K562 (cell line): ENCODE measurements around the gene AKT1S1. TPM values are rescaled to one million over a fixed set of nuclear protein-coding genes. Genes with fewer than 3 reads are reported as not detected.

Experiments used
- ATF1 ChIP-seq, 2 experiments: fragments of 450-650 bp in 1 of 2; IDR thresholded peaks; 2 replicates each; pipeline ENCODE4 v1.6.1; 2016; ENCODE audit warnings: missing compliant biosample characterization in 1 of 2, missing genetic modification characterization in 1 of 2
- ATF7 ChIP-seq: fragments of 450-650 bp; IDR thresholded peaks from 2 replicates; pipeline ENCODE4 v1.7.1; 2014; ENCODE audit warnings: mild to moderate bottlenecking, moderate library complexity
- CREB1 ChIP-seq, 2 experiments: sonication (generic) in 1 of 2; formaldehyde crosslinking in 1 of 2; IDR thresholded peaks; 2 replicates each; pipeline versions ENCODE4 v1.6.1 to v1.8.0; 2012 to 2022; ENCODE audit warnings: inconsistent platforms in 1 of 2, mild to moderate bottlenecking in 1 of 2, missing genetic modification reagents in 1 of 2, moderate library complexity in 1 of 2
- DMBX1 ChIP-seq: fragments of 250-450 bp; sonication (Bioruptor Pico); IDR thresholded peaks from 2 replicates; pipeline ENCODE4 v1.8.0; 2022; ENCODE audit warnings: inconsistent platforms, mild to moderate bottlenecking, moderate library complexity, borderline replicate concordance
- EP400 ChIP-seq: fragments of 450-650 bp; IDR thresholded peaks from 2 replicates; pipeline ENCODE4 v1.6.1; 2017; ENCODE audit warnings: antibody characterized with exemption, mild to moderate bottlenecking, moderate library complexity
- ETS2 ChIP-seq: IDR thresholded peaks from 2 replicates; pipeline ENCODE4 v1.6.1; 2016; ENCODE audit warnings: borderline replicate concordance, missing genetic modification characterization, mild to moderate bottlenecking, moderate library complexity, missing compliant biosample characterization; ENCODE audit not compliant: poor library complexity, severe bottlenecking
- FOXJ3 ChIP-seq: sonication (generic); formaldehyde crosslinking; IDR thresholded peaks from 2 replicates; pipeline ENCODE4 v1.4.0; 2020; ENCODE audit warnings: mild to moderate bottlenecking, missing genetic modification reagents
- FOXK1 ChIP-seq: sonication (generic); formaldehyde crosslinking; IDR thresholded peaks from 2 replicates; pipeline ENCODE4 v1.8.0; 2022; ENCODE audit warnings: missing genetic modification reagents, mild to moderate bottlenecking, borderline replicate concordance
- HDAC2 ChIP-seq: fragments of 450-650 bp; IDR thresholded peaks from 2 replicates; pipeline ENCODE4 v1.6.1; 2016; ENCODE audit warnings: mild to moderate bottlenecking
- MAZ ChIP-seq, 2 experiments: fragments of 450-650 bp in 1 of 2; sonication (generic) in 1 of 2; formaldehyde crosslinking; IDR thresholded peaks in 1 of 2; conservative IDR thresholded peaks in 1 of 2; 2 replicates each; pipeline versions ENCODE4 v1.4.0 to v1.5.0; 2020; ENCODE audit warnings: mild to moderate bottlenecking in 1 of 2, missing genetic modification reagents in 1 of 2
- POLR2AphosphoS2 ChIP-seq: IDR thresholded peaks from 2 replicates; pipeline ENCODE4 v1.6.1; 2012; ENCODE audit warnings: low read length, improper control_type of control experiment
- POU5F1 ChIP-seq: fragments of 150-350 bp; IDR thresholded peaks from 2 replicates; pipeline ENCODE4 v1.6.1; 2014; ENCODE audit warnings: borderline replicate concordance, low read length, low read depth, mild to moderate bottlenecking; ENCODE audit not compliant: partially characterized antibody
- PPARD ChIP-seq: fragments of 250-450 bp; sonication (Bioruptor Pico); IDR thresholded peaks from 2 replicates; pipeline ENCODE4 v1.8.0; 2022; ENCODE audit warnings: inconsistent platforms, mild to moderate bottlenecking, moderate library complexity
- RFX1 ChIP-seq: fragments of 450-650 bp; IDR thresholded peaks from 2 replicates; pipeline ENCODE4 v1.6.1; 2016; ENCODE audit warnings: mild to moderate bottlenecking, moderate library complexity
- SRSF7 ChIP-seq: fragments of 200-400 bp; formaldehyde crosslinking; optimal IDR thresholded peaks from 2 replicates; pipeline ENCODE3; 2017; ENCODE audit warnings: mild to moderate bottlenecking, low read depth, low read length
- TCF3 ChIP-seq: sonication (generic); formaldehyde crosslinking; IDR thresholded peaks from 2 replicates; pipeline ENCODE4 v1.4.0; 2020; ENCODE audit warnings: mild to moderate bottlenecking, missing genetic modification reagents
- ZFPM2 ChIP-seq: fragments of 250-450 bp; sonication (Bioruptor Pico); IDR thresholded peaks from 2 replicates; pipeline ENCODE4 v1.5.1; 2022; ENCODE audit warnings: mild to moderate bottlenecking
- ZFX ChIP-seq: sonication (generic); formaldehyde crosslinking; IDR thresholded peaks from 2 replicates; pipeline ENCODE4 v1.8.0; 2022; ENCODE audit warnings: mild to moderate bottlenecking, missing genetic modification reagents, moderate library complexity
- ZNF146 ChIP-seq: IDR thresholded peaks from one replicate; pipeline ENCODE4 v1.6.1; 2018; ENCODE audit warnings: missing compliant biosample characterization; ENCODE audit not compliant: unreplicated experiment
- polyA plus RNA-seq, 8 experiments: library from polyadenylated mRNA; depleted of rRNA in 4 of 8; stranded (reverse) in 5 of 8; unstranded in 3 of 8; fragments of >200 nt; fragmentation: Nextera tagmentation in 2 of 8; fragmentation: Illumina TruSeq in 1 of 8; extraction: Ambion mirVana in 2 of 8; extraction: Trizol in 1 of 8; gene quantifications; 2 replicates each; pipeline versions ENCODE4 v1.2.1 to v1.2.3, GENCODE V29; 2011 to 2014; ENCODE audit warnings: inconsistent platforms in 1 of 8, missing spikeins in 1 of 8
- total RNA-seq, 7 experiments: library from RNA; depleted of rRNA in 6 of 7; stranded (reverse); fragments of >200 nt in 6 of 7; fragmentation: Illumina TruSeq in 2 of 7; extraction: Trizol in 2 of 7; gene quantifications; 2 replicates each; pipeline versions ENCODE4 v1.2.1 to v1.2.3, GENCODE V29; 2011 to 2021; ENCODE audit warnings: low replicate concordance in 1 of 7
- TF ChIP-seq, protein P1 (sequence below): fragments of 250-450 bp; sonication (Bioruptor Pico); IDR thresholded peaks from 2 replicates; pipeline ENCODE4 v1.8.0; 2022; ENCODE audit warnings: moderate library complexity, mild to moderate bottlenecking, inconsistent platforms
- TF ChIP-seq, protein P2 (sequence below): IDR thresholded peaks from 2 replicates; pipeline ENCODE4 v1.6.1; 2014; ENCODE audit warnings: antibody characterized with exemption
- TF ChIP-seq, protein P3 (sequence below): fragments of 250-450 bp; sonication (Bioruptor Pico); IDR thresholded peaks from 2 replicates; pipeline ENCODE4 v1.9.0; 2021; ENCODE audit warnings: mild to moderate bottlenecking

Gene AKT1S1
- total and polyA plus RNA-seq, 9 of the 15 experiments (the other 6 are each of a cell fraction or from before 2014, with no cell fraction given), result 1.2 to 50.3 (median 17.1) TPM

DNA sequence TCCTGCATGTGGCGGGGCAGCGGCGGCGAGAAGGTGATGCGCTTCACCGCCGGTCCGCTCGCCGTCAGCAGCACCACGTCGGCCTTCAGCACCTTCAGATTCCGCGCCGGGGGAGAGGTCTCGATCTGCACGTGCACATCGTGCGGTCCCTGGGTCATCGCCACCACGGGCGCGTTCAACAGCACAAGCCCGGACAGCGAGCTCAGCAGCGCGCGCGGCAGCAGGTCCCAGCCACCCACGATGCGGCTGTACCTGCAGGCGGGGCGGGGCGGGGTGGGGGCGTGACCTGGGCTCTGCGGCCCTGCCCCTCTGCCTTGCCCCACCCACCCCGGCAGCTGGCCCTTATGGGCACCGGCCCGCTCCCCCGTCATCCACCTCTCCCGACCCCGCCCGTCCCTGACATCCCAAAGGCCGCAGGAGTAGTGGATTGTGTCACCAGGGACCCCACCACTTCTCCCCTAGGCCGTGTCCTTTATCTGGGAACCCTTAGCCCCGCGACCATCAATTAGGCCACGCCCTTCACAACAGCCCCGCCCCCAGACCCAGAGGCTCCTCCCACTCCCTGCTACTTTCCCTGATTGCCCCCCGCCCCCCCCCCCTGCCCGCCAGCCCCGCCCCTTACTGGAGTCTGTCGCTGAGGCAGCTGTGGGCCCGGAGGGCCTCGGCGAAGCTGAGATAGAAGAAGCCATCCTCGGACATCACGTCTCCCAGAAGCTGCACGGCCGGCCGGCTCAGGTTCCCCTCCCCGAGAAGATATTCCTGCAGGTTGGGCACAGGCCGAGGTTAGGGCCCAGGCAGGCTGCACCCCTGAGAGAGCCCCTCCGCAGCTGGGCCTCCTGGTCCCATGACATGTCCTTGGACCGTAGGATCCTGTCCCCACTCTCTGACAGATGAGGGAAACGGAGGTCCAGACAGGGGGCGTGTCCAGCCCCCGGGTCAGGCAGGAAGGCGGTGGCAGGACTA, 13.5 kb upstream of the AKT1S1 start (continued):
- TF ChIP-seq ATF1 (CRISPR knock-in tag; IDR thresholded peaks at IDR 0.05) (no peak), ATF1 (tag; IDR thresholded peaks at IDR 0.05) (peak; percentile 79), ATF7 (peak; percentile 62), HDAC2 (0 out of 2 replicates have a peak, but pooled peaks have one; percentile 34), MAZ (CRISPR knock-in tag; conservative IDR thresholded peaks at IDR 0.05 in 1 of 2, IDR thresholded peaks at IDR 0.05 in 1 of 2) (peak; percentile 58 to 66; a peak in 2 of 4 replicates), ZFPM2 (CRISPR knock-in tag) (no peak), CREB1 (IDR thresholded peaks at IDR 0.05) (no peak), CREB1 (CRISPR knock-in tag; IDR thresholded peaks at IDR 0.05) (peak; percentile 86), ZFX (0 out of 2 replicates have a peak, but pooled peaks have one; percentile 60), EP400 (peak; percentile 75; the same call in 1 of the 2 replicates), POLR2AphosphoS2 (no peak), SRSF7 (no peak), ETS2 (tag) (no peak), RFX1 (no peak), TCF3 (0 out of 2 replicates have a peak, but pooled peaks have one; percentile 2), FOXJ3 (no peak), ZNF146 (CRISPR knock-in tag) (peak; percentile 5), POU5F1 (no peak), FOXK1 (CRISPR knock-in tag) (peak; percentile 91), PPARD (CRISPR knock-in tag) (no peak), DMBX1 (no peak)
- TF ChIP-seq, protein P1, sequence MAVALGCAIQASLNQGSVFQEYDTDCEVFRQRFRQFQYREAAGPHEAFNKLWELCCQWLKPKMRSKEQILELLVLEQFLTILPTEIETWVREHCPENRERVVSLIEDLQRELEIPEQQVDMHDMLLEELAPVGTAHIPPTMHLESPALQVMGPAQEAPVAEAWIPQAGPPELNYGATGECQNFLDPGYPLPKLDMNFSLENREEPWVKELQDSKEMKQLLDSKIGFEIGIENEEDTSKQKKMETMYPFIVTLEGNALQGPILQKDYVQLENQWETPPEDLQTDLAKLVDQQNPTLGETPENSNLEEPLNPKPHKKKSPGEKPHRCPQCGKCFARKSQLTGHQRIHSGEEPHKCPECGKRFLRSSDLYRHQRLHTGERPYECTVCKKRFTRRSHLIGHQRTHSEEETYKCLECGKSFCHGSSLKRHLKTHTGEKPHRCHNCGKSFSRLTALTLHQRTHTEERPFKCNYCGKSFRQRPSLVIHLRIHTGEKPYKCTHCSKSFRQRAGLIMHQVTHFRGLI (CRISPR knock-in tag), result no peak
- TF ChIP-seq, protein P2, sequence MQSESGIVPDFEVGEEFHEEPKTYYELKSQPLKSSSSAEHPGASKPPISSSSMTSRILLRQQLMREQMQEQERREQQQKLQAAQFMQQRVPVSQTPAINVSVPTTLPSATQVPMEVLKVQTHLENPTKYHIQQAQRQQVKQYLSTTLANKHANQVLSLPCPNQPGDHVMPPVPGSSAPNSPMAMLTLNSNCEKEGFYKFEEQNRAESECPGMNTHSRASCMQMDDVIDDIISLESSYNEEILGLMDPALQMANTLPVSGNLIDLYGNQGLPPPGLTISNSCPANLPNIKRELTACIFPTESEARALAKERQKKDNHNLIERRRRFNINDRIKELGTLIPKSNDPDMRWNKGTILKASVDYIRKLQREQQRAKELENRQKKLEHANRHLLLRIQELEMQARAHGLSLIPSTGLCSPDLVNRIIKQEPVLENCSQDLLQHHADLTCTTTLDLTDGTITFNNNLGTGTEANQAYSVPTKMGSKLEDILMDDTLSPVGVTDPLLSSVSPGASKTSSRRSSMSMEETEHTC, result 0 out of 2 replicates have a peak, but pooled peaks have one; percentile 7
- TF ChIP-seq, protein P3, sequence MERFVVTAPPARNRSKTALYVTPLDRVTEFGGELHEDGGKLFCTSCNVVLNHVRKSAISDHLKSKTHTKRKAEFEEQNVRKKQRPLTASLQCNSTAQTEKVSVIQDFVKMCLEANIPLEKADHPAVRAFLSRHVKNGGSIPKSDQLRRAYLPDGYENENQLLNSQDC, result no peak
